Hepatocyte (in vitro differentiated cells): ENCODE data around the gene PIGV.

Experiments used
- CTCF ChIP-seq: fragments of 200-600 bp; sonication (generic); IDR thresholded peaks from 2 replicates; pipeline ENCODE4 v1.5.1; 2016; ENCODE audit warnings: antibody characterized with exemption, mild to moderate bottlenecking; ENCODE audit not compliant: poor library complexity
- EZH2 ChIP-seq: fragments of 200-600 bp; sonication (generic); IDR thresholded peaks from 2 replicates; pipeline ENCODE4 v1.6.1; 2016; ENCODE audit warnings: antibody characterized with exemption, mild to moderate bottlenecking, borderline replicate concordance

GRCh38 chr1:26784886-26785285, 2.9 kb upstream of the PIGV start:
- no peak for TF ChIP-seq CTCF
- TF ChIP-seq EZH2 = no peak
